ENCODE results near the gene SLC41A2. TPM values are rescaled to one million over a fixed set of nuclear protein-coding genes. Genes with fewer than 3 reads are reported as not detected.

Gene SLC41A2
- total and polyA plus RNA-seq, 2 of the 4 experiments (the other 2 are of a cell fraction) = 1.5 to 6.8 TPM

GRCh38 chr12:104925501-104925900 is 32.6 kb downstream of the SLC41A2 start:
- ATAC-seq (ENCODE audit: low read depth) = no peak
- no peak for TF ChIP-seq CTCF (conservative IDR thresholded peaks at IDR 0.05; ENCODE audit: low read depth, low read length)
- TF ChIP-seq CEBPB (IDR thresholded peaks at IDR 0.05; ENCODE audit: low read depth, low read length) = no peak
- TF ChIP-seq RCOR1 (IDR thresholded peaks at IDR 0.05; ENCODE audit: insufficient replicate concordance, low read length) = no peak
- TF ChIP-seq MAFK (IDR thresholded peaks at IDR 0.05; ENCODE audit: low read depth, low read length) = no peak
- no CpG with 5 or more reads among the region's 7 CpGs for WGBS, 2 experiments (ENCODE audit: extremely low coverage in 2 of 2, insufficient read length in 1 of 2)
- no peak for DNase-seq
- dilution Hi-C loops (cut with HindIII; ENCODE audit: low sequenced_read_pairs, unreplicated experiment) = no loop called here
- Histone ChIP-seq H3K9ac (ENCODE audit: low read depth, low read length) (no peak overlapping the region), H3K23ac (ENCODE audit: low read depth, low read length) (no peak overlapping the region), H2AK5ac (ENCODE audit: low read depth, low read length) (no peak overlapping the region), H4K20me1 (ENCODE audit: insufficient read depth, low read length) (no peaks in the 10 kb centered on the region), H3K9me3 (ENCODE audit: control insufficient read depth, insufficient read depth, low read length) (no peaks in the 10 kb centered on the region), H4K8ac (ENCODE audit: low read depth in 2 of 2, low read length in 2 of 2) (no peak overlapping the region), H3K18ac (ENCODE audit: low read depth, low read length) (no peak overlapping the region), H3K56ac (ENCODE audit: extremely low read depth, insufficient read depth, low read length) (no peak overlapping the region), H2BK120ac (ENCODE audit: low read depth, low read length) (no peak overlapping the region), H4K91ac (ENCODE audit: insufficient read depth, low read depth, low read length) (no peak overlapping the region), H3K27me3 (ENCODE audit: control insufficient read depth, insufficient read depth, low read length) (no peaks in the 10 kb centered on the region), H3K4ac (ENCODE audit: low read depth, low read length) (no peak overlapping the region), H3K27ac (ENCODE audit: insufficient read depth, low read length) (no peak overlapping the region), H2BK5ac (ENCODE audit: low read depth, low read length, poor library complexity, severe bottlenecking) (no peak overlapping the region), H3K79me1 (ENCODE audit: low read depth in 1 of 2, low read length in 2 of 2) (no peaks in the 10 kb centered on the region; a peak in 1 of 4 replicates), H3K4me2 (ENCODE audit: low read depth, low read length) (no peak overlapping the region), H3K4me1 (ENCODE audit: control insufficient read depth, insufficient read depth, low read length) (no peaks in the 10 kb centered on the region), H2BK20ac (ENCODE audit: low read depth, low read length) (no peak overlapping the region), H2AFZ (replicated peaks; ENCODE audit: low read length, poor library complexity) (no peak overlapping the region), H3K9me1 (ENCODE audit: insufficient read depth, low read length) (no peaks in the 10 kb centered on the region), H4K5ac (ENCODE audit: low read depth, low read length) (no peak overlapping the region), H3K14ac (replicated peaks; ENCODE audit: low read depth, low read length) (no peak overlapping the region), H3K4me3 (ENCODE audit: insufficient read depth, low read depth, low read length) (no peak overlapping the region), H2AK9ac (replicated peaks; ENCODE audit: low read depth, low read length, poor library complexity) (no peak overlapping the region), H3K36me3 (ENCODE audit: control insufficient read depth, insufficient read depth, low read length) (no peaks in the 10 kb centered on the region), H2BK15ac (ENCODE audit: low read depth, low read length) (no peak overlapping the region)
- ChIA-PET CTCF (no interaction called here), POLR2A (ENCODE audit: unreplicated experiment) (no interaction called here)
- in situ Hi-C loops (cut with MboI; ENCODE audit: low sequenced_read_pairs) = no loop called here
- intact Hi-C loops (cut with micrococcal nuclease) = no loop called here
- no TSS peak for BruUV-seq (replicated peaks)
